ENCODE measurements around the gene CALD1.

CALD1 gene, protein sequence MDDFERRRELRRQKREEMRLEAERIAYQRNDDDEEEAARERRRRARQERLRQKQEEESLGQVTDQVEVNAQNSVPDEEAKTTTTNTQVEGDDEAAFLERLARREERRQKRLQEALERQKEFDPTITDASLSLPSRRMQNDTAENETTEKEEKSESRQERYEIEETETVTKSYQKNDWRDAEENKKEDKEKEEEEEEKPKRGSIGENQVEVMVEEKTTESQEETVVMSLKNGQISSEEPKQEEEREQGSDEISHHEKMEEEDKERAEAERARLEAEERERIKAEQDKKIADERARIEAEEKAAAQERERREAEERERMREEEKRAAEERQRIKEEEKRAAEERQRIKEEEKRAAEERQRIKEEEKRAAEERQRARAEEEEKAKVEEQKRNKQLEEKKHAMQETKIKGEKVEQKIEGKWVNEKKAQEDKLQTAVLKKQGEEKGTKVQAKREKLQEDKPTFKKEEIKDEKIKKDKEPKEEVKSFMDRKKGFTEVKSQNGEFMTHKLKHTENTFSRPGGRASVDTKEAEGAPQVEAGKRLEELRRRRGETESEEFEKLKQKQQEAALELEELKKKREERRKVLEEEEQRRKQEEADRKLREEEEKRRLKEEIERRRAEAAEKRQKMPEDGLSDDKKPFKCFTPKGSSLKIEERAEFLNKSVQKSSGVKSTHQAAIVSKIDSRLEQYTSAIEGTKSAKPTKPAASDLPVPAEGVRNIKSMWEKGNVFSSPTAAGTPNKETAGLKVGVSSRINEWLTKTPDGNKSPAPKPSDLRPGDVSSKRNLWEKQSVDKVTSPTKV

DNA sequence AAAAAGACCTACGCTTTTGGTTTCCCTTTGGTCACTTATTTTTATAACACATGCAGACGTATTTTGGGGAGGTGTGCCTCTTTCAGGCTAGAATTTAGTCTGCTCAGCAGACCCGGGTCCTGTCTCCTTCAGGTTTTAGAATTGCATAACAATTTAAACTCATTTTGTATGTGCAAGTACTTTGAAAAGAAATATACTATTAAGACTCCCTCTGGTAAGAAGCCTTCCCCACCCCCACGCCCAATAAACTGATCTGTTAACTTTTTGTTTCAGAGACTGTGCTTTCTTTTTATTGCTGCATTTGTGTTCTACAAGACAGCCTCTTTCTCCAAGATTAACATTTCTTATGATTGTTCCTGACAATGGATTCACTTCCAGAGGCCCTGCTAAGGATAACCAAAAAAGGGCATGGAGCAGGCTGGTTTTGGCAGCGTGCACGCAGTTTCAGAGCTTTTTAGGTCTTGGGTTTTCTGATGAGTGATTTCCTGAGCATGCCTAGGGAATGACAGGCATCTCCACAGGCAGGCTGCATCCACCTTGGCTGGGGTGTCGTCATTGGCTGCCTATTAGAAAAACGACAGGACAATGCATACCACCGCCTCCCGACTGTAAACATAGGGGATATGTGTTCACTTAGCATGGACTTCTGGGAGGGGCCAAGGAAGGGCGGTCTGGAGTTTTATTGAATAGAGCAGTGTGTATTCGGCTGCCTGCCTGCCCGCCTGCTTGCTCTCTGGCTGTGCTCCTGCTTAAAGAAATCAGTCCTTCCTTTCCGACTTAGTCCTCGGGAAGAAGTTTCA lies at the start of gene CALD1:
Gene CALD1, plus strand, starts transcription at position 694 of the 800 bp plus-strand sequence. CDS start 88,100 bp downstream, outside the sequence.
- DNase-seq = no peak

DNA sequence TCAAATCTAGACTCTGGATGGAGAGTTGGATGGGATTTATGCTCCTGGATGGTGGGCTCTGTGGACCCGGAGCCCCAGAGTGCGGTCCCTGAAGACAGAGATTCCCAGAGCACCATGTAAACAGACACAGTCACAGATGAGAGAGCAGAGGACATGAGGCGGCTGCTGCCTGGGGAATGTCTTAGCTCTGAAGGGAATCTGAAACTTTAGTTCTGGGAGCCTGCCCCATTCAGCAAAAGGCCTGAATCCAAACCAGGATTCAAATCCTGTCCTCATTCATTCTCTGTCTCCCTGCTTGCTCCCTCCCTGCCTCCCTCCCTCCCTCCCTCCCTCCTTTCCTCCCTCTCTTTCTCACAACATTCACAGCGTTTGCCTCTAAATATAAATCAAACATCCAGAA lies 49.5 kb upstream of the CALD1 start:
- DNase-seq = no peak

DNA sequence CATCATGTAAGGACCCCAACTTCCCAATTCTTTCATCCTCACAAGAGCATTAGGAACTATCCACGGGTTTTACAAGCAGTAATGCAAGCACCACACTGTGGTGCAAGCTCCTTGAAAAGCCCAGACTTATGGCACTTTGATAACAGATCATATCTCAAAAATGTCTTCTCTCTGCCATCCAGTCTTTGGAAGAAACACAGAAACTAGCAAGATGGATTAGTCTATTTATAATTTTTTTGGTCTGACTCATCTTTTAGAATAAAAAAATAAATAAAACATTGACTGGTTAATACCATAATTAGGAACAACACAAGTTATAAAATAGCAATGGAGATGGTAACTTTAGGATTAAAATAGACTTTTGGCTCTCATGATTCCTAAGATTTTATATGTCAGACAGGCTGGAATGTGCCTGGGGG lies 49.0 kb upstream of the CALD1 start:
- DNase-seq = no peak

DNA sequence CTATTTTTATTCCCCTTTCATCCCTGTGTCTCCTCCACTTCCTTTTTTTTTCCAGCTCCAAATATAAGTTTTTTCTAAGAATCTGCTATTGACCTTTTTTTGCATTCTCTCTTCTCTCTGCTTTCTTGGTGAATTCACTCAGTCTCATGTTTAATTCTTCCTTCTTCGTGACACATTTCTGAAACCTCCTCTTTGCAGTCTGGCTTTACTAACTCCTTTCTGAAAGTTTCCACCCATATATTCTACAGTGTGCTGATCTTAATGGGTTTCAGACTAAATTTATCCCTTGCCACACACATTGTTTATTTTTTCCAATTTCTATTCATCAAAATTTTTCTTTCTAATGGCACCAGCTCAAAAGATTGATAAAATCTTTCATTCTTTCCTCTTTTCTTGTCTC lies 47.8 kb upstream of the CALD1 start:
- no peak for DNase-seq

DNA sequence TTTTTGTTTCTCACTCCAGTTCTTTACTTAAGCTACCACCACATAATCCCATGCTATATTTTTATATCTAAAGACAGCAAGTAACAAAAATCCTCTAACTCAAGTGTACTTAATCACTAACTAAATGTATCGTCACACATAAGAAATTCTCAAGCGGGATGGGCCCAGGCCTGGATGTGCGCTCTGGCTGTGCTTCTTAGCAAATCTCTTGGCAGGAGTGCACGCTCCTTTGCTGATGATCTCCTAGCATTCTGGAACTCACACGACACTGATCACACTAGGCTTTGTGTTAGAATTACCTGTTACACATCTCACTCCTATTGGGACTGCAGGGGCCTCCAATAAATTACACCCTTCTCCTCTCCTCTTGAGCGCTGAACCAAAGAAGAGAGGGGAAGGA lies 46.7 kb upstream of the CALD1 start:
- no peak for DNase-seq

DNA sequence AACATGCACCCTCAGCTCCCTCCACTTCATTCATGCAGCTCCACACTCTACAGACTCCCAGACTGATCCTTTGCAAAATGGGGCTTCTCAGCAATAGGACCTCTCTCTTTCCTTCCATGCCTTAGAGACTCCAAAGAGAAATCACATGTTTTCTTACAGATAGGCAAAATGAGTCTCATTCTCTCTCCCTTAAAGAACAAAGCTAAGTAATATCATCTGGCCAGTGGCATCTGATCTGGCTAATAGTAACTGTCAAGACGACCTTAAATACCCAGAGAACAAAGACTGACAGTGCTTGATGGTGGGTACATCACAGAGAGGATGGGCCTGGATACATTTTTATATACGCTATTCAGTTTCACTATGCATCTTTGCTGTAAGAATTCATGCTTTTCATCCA lies 43.1 kb upstream of the CALD1 start:
- DNase-seq = no peak

DNA sequence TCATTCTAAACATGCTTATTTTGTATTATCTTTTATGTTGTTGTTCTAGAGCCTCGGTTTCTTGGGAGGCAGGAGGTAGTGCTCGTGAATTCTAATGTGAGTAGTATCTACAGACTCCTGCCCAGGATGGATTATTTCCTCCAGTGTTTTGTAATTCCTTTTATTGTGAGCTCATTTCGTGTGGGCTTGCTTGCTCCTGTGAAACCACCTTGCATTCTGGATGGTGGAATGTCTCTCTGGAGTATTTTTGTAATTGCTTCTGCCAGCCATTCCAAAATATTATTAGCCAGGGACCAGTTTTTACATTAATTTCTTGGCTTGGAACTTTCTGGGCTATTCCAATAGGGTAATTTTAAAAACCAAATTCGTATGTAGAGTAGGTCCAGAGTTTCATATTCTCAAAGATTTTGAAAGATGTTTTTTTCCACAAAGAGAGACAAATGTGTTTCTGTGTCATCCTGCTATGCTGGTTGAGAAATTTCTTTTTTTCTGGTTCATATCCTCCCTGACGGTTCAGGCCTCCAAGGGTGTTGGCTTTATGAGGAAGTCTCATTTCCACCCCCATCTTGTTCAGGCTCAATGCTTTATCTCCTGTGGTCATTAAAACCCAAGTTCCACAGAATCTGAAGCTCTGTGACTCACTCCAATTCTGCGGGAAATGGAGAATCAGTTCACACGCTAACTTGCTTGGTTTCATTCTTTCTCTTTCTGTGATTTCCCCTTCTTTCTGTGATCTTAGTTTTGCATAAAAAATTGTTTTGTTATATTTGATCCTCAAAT lies 41.7 kb upstream of the CALD1 start:
- no peak for DNase-seq

DNA sequence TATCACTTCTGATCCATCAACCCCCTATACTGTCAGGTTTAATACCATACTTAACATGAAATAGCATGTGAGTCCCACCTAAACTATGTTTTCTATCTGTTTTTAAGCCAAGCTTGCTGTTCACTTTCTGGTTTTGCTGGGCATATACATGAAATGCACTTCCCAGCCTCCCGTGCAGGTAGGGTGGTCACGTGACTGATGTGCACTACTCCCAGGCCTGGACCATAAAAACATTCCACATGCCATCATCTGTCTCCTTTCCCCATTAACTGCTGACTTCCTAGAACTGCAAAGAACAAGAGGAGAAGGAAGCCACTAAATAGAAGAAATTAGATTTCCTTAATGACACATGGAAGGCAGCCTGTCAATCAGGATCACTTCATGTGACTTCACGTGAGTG lies 40.1 kb upstream of the CALD1 start:
- DNase-seq = no peak

DNA sequence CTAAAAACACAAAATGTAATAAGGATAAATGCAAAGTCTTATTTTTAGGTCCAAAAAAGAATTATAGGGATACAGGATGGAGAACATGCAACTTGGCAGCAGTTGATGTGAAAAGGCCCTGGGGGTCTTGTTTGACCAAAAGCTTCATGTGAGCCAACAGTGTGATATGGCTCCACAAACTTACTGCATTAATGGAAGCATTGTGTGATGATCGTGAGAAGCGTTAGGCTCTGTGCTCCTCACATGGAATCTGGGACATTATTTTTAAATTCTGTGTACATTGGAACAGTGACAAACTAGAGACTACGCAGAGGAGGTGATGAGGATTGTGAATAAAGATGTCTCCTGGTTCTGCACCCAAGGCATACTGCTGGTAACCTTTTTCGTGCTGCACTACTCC lies 39.1 kb upstream of the CALD1 start:
- no peak for DNase-seq

DNA sequence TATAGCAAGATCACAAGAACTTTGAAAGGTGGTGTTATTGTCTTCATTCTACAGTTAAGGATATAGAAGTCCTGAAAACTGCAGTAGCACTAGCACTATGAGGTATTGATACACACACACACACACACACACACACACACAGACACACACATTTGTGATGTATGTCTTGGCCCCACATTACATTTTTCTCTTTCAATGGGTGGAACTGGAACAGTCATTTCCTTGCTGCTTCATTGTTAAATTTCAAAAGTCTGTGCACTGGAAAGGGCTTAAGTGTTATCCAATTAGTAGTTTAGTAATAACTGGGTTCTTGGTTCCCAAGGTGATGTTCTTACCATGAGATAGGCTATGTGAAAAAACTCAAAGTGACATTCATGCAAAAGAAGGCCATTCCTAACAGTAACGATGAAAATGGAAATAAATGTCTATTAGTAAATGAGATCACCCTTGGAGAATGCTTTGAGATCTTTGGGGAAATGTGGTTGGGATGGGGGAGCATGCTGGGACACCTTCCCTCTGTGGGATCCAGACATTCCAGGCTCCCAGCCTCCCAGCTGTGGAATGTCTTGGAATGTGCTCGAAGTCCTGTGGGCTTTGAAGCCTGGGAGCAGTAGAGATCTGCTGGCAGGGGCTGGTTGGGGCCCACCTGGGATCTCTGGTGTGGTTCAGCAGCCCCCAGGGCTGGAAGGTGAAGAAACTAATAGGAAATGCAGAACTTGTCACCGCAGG lies 37.4 kb upstream of the CALD1 start:
- DNase-seq = no peak

DNA sequence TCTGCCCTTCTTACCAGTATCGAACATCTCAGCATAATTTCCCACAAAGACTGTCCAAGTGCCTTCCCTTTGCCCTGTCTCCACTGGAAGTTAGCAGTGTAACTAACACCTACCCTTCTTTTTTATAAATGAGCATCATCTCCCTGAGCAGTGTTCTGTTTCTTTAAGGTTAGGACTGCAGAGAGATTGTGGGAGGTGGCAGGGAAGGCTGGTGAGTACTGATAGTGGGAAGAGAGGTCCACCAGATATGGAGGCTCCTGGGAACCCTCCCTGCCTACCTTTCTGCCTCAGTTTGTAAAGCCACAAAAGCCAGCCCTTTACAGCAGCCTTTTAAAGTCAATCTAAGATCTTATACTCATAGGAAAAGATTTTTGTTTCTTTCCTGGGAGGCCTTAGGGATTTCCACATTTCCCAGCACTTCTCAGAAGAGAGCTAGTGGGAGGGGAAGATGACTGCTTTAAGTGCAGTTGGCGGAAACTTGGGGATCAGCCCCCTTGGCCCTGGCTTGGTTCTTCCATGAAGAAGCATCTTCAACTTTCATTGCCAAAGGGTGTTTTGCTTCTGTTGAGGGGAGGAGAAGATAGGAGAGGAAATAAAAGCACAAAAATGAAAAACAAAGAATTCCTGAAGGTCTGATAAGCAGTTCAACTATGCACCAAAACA lies 36.6 kb upstream of the CALD1 start:
- no peak for DNase-seq

DNA sequence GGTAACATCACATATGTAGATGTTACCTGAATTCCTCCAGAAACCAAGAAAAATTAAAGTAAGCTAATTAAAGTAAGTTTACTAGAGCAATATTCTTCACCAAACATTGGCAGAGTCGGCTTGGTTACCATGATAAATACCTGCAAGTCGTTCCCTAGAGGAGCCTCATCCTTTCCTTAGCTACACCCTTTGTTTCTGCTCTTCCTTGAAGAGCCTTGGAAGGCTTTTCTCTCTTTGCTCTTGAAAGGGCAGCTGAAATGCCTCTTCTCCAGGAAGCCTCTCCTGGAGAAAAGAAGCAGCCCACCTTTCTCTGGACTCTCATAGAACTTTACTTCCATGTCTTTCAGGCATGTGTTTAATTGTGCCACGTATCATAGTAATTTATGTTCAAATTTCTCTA lies 34.9 kb upstream of the CALD1 start:
- DNase-seq = no peak

DNA sequence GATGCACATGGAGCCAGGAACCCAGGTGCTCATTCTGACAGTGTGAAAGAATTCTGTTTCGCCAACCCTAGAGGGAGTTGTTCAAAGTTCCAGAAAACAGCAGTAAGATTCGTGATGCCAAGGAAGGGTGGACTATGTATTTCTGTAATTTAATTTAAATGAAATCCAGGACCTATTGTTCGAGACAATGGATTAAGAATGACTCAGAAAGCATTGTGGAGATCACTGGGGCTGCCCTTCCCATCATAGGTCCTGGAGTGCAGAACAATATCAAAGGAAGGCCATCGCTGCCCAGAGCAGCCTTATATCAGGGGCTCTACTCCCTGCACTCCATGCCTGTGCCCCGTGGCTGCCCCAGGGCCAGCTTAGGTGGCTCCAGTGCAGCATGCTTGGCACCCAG lies 32.1 kb upstream of the CALD1 start:
- no peak for DNase-seq

DNA sequence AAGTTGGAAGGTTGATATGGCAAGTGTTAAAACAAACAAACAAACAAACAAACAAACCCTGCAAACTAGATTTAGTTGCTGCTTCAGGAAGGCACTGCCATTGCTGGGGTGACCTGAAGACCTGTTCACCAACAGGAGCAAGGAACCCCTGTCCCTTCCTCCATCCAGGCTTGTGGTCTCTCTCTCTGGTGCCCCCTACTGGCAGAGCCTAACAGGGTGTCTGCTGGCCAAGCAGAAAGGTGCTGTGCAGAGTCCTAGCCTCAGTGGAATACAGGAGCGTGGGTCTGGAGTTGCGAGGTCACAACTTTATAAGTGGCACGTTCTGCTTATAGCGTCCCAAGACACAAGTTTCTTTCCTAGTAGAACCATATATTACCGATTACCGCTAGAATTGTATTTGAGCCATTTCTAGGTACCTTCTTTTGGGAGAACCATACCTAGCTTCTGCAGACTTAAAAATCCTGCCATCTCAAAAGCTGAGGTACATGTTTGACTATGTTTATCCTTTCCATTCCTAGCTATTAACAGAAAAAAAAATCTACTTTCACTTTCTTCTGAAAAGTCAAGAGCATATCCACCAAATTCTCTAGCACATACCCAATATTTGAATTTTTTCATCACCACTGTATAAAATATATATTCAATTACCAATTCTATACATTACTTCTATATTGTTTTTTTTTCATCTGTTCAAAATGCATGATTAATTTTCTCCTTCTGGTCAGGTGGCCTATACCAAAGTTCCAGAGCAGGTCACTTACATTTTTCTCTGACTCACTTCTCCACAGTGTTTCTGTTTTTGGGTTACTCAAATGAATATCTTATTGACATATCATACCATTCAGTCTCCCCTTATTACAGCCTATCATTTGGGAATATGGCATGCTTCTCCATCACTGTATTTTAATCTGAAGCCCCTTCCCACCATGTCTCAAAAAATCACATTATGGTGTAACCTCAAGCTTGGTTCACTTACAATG lies 29.1 kb upstream of the CALD1 start:
- peak; percentile 69 for DNase-seq

DNA sequence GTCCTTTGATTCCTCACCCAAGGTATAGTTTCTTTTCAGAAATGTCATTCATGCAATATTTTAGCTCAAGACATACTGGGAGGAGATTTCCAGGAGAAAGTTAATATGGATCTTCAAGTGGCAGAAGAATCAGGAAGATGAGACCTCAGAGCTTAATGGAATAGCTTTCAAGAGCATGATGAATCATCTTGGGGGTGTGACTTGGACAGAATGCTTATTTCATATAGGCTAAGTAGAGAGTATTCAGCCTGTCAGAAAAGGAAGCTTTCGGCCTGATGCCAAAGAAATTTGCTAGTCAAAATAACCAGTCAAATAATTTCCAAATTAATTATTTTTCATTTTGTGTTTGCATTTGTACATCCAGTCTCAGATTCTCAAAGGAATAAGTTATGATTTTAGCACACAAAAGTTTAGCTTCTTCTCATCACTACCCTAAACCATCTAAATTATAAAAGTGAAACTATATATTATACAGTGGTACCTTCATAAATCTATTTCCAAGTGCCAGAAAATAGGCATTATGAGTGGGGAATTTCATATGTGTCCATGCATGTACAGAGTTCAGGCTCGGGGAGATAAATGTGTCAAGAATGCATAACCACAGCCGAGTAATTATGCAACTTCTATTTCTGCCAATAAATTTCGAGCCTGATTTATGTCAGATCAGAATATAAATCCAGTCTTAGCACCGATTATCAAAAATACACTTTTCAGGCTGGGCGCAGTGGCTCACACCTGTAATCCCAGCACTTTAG lies 27.3 kb upstream of the CALD1 start:
- no peak for DNase-seq

DNA sequence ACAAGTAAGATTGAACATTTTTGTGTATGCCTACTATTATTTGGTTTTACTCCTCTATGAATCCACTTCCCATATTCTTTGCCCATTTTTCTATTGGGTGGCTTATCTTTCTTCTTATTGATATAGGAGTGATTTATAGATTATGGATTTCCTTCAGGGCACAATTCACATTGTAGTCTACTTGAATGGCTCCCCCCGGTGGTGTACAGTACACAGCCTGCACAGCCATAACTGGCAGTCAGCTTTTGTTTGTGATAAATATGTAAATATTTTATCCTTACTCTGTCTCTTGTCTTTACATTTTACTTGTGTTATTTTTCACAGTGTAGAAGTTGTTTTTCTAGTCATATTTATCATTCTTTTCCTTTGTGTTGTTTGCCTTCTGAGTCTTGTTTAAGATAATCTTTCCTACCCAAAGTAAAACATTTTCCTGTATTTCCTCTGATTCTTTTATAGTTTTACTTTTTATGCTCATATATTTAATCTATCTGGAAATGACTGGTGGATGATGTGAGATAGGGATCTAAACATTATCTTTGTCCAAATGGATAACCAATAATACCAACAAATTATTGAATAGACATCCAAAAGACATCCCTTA lies 23.9 kb upstream of the CALD1 start:
- peak; percentile 26 for DNase-seq

DNA sequence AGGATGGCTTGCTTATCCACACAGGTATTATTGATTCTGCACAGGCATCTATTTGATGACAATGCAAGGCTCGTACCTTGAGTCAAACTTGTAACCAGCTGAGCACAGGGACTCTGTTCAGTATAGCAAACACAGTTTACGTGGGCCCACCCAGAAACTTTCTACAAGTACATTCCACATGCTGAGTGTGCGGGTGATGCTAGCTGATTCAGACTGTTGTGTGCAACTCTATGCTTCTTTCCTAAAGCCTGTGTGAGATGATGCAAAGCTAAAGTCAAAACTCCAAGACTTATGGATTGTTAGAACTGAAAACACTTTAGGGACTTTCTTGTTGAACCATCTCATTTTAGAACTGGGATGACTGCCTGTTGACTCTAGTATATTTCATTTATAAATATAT lies 21.5 kb upstream of the CALD1 start:
- no peak for DNase-seq

DNA sequence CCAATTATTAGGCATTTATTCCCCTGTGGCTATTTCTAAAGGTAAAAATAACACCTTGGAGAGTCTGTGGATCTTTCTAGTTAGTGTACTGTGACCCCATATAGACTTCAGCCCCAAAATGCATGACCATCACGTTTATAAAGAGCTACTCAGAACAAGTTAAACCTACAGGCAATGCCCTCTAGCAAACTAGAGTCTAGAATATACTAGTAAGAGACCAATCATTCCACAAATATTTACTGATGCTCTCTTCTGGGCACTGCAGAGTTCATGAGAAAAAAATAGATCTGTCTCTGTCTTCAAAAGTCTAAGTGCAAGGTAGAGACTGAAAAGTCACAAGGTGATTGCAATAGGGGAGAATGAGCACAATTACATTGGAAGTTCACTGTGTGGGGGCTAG lies 20.5 kb upstream of the CALD1 start:
- DNase-seq = no peak

DNA sequence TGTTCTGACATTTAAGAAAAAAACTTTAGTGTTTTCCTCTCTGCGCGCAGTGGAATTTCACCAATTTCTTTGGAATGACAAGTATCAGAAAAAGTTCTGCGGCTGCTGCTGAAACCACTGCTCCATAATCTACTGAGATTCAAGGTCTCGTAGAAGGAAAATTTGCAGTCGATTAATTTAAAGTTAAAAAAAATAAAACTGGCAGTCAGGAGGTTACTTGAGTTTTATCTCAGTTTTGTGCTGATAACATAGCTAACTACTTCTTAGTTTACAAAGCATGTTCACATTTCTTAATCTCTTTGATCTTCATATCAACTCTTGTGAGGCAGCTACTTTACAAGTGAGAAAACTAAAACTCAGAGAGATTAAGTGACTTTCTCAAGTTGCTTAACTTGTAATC lies 18.2 kb upstream of the CALD1 start:
- DNase-seq = no peak
